Inflammatory macrophage (primary cell): ENCODE data around the gene GIT1.

Experiments used
- DNase-seq, 2 donors: peaks; one replicate each; pipeline ENCODE4 v3.0.0-alpha.2; 2020 to 2022

GIT1 gene

GRCh38 chr17:29578626-29579485 is 10.6 kb downstream of the GIT1 start:
- no peak for DNase-seq

- no peak for DNase-seq
Measured at GRCh38 chr17:29577385-29578211, 11.8 kb downstream of the GIT1 start.

GRCh38 chr17:29577001-29577370 is 12.5 kb downstream of the GIT1 start:
- DNase-seq, result no peak

GRCh38 chr17:29576214-29577000 is 13.0 kb downstream of the GIT1 start:
- DNase-seq, result no peak

DNA sequence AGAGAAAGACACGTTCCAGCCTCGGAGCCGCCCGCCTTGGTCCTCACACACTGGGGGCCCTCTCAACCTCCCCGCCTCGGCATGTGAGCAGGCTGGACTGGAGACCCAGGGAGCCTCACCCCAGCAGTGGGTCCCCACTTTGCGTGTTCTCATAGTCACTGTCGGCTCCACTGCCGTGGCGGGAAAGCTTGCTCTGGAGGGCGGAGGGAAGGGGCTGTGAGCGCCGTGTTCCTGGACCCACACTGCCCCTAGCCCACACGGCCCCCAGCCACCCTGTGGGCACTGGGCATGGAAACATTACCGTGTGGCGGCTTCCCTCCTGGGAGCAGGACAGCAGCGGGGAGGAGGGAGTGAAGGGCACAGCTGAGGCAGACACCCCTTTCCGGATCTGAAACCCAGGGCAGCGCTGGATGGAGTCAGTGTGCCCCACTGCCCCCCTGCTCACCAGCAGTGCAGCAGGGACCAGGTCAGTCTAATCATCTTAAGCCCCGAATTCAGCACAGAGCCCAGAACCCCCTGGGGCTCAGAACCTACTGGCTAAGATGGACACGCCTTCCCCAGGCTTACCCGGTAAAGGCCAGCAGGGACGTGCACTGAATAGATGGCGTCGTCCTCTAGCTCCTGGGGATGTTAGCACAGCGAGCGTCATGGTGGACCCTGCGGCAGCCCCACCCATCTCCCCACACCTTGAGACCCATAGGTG is 13.8 kb downstream of the GIT1 start:
- no peak for DNase-seq

GRCh38 chr17:29574732-29575510 is 14.5 kb downstream of the GIT1 start:
- DNase-seq, result no peak

- DNase-seq, result no peak
Measured at GRCh38 chr17:29573871-29574731, 15.3 kb downstream of the GIT1 start.

DNA sequence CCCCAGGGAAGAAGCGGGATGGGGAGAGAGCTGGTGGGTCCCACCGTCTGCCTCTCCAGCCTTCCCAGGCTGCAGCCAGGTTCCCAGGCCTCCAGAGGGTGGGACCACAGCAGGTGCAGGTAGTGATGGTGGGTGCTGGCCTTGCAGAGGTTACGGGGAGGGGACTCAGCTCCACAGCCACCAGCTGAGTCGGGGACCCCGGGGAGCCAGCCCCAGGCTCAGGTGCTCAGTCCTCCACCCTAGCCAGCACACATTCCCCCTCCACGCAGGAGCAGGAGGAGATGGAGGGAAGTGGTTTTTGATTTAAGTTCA is 15.9 kb downstream of the GIT1 start:
- DNase-seq, result no peak

DNA sequence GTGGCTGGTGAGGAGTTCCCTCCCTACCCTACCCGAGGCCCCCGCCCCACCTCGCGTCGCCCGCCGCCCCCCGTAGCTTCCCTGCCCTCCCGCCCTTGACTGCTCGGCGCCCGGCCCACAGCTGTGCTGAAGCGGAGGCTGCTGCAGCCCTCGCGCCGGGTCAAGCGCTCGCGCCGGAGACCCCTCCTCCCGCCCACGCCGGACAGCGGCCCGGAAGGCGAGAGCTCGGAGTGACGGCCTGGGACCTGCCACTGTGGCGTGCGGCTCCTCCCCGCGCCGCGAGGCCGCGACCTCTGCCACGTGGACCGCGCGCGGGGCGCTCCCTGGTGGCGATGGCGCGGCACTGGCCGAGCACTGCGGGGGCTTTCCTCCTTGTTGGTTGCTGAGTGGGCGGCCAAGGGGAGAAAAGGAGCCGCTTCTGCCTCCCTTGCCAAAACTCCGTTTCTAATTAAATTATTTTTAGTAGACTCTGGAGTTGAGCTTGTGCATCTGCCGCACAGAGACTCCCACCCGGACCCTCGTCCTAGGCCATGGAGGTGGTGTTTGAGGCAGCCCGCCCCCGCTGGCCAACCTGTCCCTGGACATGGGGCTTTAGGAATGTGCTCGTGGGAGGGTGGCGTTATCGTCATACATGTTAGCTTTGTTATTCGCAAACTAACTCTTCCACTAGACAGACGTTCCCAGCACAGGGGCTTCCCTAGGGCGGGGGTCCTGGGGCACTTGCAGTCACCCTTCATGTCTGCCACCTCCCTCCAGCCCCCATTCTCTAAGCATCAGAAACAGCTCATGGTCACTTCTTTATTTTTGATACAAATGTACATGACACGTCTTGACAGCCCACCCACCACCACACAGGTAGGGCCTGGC is 16.5 kb downstream of the GIT1 start:
- peak; percentile 66 to 82 for DNase-seq

GRCh38 chr17:29571883-29572681 is 17.4 kb downstream of the GIT1 start:
- DNase-seq, result no peak

GRCh38 chr17:29571486-29571882 is 18.0 kb downstream of the GIT1 start:
- no peak for DNase-seq

DNA sequence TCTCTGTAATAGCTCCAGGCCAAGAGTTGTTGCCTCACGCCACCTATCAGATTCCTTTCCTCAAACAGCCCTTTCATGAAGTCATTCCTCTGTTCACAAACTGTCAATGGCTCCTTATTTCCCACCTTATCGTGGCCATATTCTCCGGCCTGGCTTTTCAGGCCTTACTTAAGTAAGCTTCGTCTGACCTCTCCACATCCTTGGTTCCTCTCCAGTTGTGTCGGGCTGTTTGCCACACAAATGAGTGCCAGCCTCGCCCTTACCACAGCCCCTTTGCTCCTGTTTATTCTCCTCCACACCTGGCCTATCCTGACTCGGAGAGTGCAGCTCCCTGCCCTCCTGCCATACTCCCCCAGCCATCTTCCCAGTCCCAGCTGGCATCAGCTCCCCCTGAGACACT is 18.9 kb downstream of the GIT1 start:
- no peak for DNase-seq

- no peak for DNase-seq
Measured at GRCh38 chr17:29569245-29569950, 20.1 kb downstream of the GIT1 start.

GRCh38 chr17:29568331-29569244 is 20.9 kb downstream of the GIT1 start, which contains the start of gene TP53I13:
Gene TP53I13, plus strand, starts transcription at chr17:29568701. Its CDS starts 58 bp downstream, at chr17:29568759.
- DNase-seq, result peak; percentile 46 to 70

DNA sequence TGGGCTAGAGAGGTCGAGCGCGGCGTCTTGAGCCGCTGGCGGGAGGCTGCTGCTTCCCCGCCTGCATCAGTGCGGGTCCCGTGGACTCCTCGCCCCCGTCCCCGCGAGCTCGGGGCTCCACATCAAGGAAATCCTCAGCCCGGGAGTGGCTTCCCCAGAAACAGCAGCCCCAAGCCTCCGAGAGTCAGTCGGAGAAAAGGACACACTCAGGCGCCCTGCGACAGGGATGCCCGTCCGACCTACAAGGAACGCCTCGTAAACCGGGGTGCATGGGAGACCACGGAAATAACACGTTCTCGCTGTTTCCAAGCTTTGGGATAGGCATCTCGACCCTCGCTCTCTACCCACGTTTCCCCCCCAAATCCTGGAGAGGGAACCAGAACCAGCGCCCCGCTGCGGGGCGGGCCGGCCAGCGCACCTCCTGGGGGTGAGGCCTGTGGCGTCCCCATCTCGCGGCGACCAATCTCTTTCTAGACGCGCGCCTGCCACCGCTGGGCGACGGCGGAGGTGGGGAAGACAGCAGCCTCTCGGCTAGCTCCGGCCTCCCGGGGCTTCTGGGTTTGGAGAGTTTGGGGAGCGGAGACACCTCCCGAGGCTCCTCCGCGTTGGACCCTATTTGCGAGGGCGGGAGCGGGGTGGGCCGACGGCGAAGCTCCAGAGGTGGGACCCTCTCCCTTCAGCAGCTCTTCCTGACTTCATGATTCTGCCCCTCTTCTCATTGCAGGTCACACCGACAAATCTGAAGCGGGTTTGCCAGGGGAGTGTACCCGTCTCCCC is 21.7 kb downstream of the GIT1 start:
- peak; percentile 48 to 68 for DNase-seq

GRCh38 chr17:29567304-29567553 is 22.2 kb downstream of the GIT1 start:
- DNase-seq, result no peak
